Astrocyte (in vitro differentiated cells and primary cell): ENCODE data around the gene KIF1B.

ENCODE experiments used
- CTCF ChIP-seq: IDR thresholded peaks from 2 replicates; pipeline ENCODE4 v1.5.1; 2011; ENCODE audit warnings: low read depth, mild to moderate bottlenecking, inconsistent platforms, low read length, moderate library complexity; ENCODE audit not compliant: insufficient read depth
- EZH2 ChIP-seq: IDR thresholded peaks from 2 replicates; pipeline ENCODE4 v1.6.1; 2012; ENCODE audit warnings: mild to moderate bottlenecking, low read length, inconsistent platforms; ENCODE audit not compliant: insufficient read depth

- TF ChIP-seq CTCF (no peak), EZH2 (no peak)
These were observed 114.3 kb downstream of the KIF1B start for GRCh38 chr1:10324627-10325026.
